ENCODE results near the gene KIFC1.

- TF ChIP-seq CTCF (conservative IDR thresholded peaks at IDR 0.05) (no peak), ZFX (IDR thresholded peaks at IDR 0.05) (no peak)
These were observed 17.4 kb upstream of the KIFC1 start for GRCh38 chr6:33373960-33374910.
